HUES64 (cell line): Measurements from ENCODE around the gene DISC1.

Source experiments
- H3K27ac ChIP-seq: 2 replicates; pipeline ENCODE4 v1.7.0; 2013; ENCODE audit warnings: low read depth, low read length, inconsistent platforms
- H3K27me3 ChIP-seq: 2 replicates; pipeline ENCODE4 v1.6.1; 2013; ENCODE audit warnings: mild to moderate bottlenecking, low read length; ENCODE audit not compliant: insufficient read depth
- H3K36me3 ChIP-seq: 2 replicates; pipeline ENCODE4 v1.6.1; 2013; ENCODE audit warnings: mild to moderate bottlenecking, low read length; ENCODE audit not compliant: insufficient read depth
- H3K4me1 ChIP-seq: 2 replicates; pipeline ENCODE4 v1.6.1; 2013; ENCODE audit warnings: mild to moderate bottlenecking, low read length, moderate library complexity; ENCODE audit not compliant: insufficient read depth
- H3K4me3 ChIP-seq: 2 replicates; pipeline ENCODE4 v1.5.1; 2013; ENCODE audit warnings: mild to moderate bottlenecking, low read length, moderate library complexity
- H3K9ac ChIP-seq: 2 replicates; pipeline ENCODE4 v1.6.1; 2013; ENCODE audit warnings: mild to moderate bottlenecking, low read depth, low read length
- H3K9me3 ChIP-seq: 2 replicates; pipeline ENCODE4 v1.6.1; 2013; ENCODE audit warnings: low read depth, low read length; ENCODE audit not compliant: insufficient read depth
- WGBS: fragments of 150-250, 120-280 bp; methylation state at CpG from one replicate; pipeline ENCODE4 v1.1.7; 2013; ENCODE audit warnings: missing lambda C conversion rate; 5-methylcytosine and 5-hydroxymethylcytosine counted together

Gene DISC1

GRCh38 chr1:231929311-231929710, 302.7 kb downstream of the DISC1 start:
- Histone ChIP-seq H3K9ac (no peak overlapping the region), H3K27ac (no peak overlapping the region)

DNA sequence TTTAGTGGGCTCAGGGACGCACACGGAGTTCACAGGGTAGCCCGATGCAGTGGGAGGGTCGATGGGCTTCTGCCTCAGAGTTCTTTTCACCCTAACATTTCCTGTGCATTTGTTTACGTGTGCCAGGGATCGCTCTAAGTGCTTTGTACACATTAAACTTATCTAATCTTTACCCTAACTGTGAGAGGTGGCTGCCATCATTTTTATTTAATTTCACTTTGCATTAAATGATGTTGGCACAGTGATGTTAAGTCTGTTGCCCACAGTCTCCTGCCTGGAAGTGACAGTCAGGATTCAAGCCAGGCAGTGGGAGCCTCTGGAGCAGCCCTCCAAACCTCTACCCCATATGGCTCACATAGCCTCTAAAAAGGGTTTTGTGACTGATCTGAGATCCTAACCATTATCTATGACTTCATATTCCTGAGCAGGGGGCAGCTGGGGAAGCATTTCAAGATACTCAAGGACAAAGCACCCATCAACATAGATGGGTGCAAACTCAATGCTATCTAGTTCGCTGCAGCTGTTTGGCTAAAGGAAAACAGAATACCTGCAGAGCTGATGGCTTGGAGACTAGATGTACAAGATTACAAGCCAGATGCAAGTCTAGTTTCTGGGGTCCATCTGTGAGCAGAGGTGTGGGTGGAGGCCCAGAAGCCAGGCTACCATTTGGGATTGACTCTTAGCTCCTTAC, 303.8 kb downstream of the DISC1 start:
- WGBS, result 79% methylated on average over 7 of the region's 7 CpGs
- no peaks in the 10 kb centered on the region for H3K36me3 ChIP-seq
- no peak overlapping the region for H3K27ac ChIP-seq
- H3K27me3 ChIP-seq, result no peaks in the 10 kb centered on the region
- peaks cover 14% of the 10 kb centered on the region for H3K4me1 ChIP-seq
- no peak overlapping the region for H3K9ac ChIP-seq
- H3K4me3 ChIP-seq, result no peak overlapping the region
- H3K9me3 ChIP-seq, result peaks cover 8% of the 10 kb centered on the region

More at GRCh38 chr1:231929311-231929710, 302.7 kb downstream of the DISC1 start:
- no peaks in the 10 kb centered on the region for H3K36me3 ChIP-seq
- 33% methylated on average over 8 of the region's 8 CpGs for WGBS
- no peak overlapping the region for H3K4me3 ChIP-seq
- peaks cover 8% of the 10 kb centered on the region for H3K9me3 ChIP-seq
- no peaks in the 10 kb centered on the region for H3K27me3 ChIP-seq
- H3K4me1 ChIP-seq, result peaks cover 14% of the 10 kb centered on the region

GRCh38 chr1:231931146-231931545, 304.6 kb downstream of the DISC1 start:
- Histone ChIP-seq H3K4me1 (peaks cover 14% of the 10 kb centered on the region), H3K27me3 (no peaks in the 10 kb centered on the region), H3K9me3 (peaks cover 8% of the 10 kb centered on the region), H3K27ac (no peak overlapping the region), H3K4me3 (no peak overlapping the region), H3K36me3 (no peaks in the 10 kb centered on the region), H3K9ac (no peak overlapping the region)
- 86% methylated on average over 4 of the region's 4 CpGs for WGBS

DNA sequence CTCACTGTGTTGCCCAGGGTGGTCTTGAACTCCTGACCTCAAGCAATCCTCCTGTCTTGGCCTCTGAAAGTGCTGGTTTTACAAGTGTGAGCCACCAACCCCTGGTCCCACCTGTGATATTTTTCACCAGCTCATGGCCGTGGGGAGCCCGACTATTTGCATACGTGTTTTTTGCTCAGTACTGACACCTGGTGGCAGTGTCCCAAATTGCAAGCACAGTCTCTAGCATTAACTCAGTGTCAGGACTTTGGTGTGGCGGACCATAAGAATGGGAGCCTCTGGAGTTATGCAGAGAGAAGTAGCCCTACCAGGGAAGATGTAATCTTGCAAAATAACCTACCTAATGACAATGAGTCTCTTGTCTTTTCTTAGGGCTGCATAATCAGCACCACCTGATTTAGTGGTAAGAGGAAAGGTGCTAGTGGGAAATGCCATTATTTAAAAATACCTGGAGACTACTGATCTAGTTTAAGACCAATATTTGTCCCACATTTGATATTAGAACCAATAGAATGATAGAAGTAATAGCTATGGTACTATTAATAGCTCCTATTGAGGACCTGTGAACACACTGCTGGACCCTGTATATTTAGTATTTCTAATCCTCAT, 305.4 kb downstream of the DISC1 start:
- Histone ChIP-seq H3K27me3 (no peaks in the 10 kb centered on the region), H3K9me3 (peaks cover 8% of the 10 kb centered on the region), H3K4me3 (no peak overlapping the region), H3K36me3 (no peaks in the 10 kb centered on the region), H3K27ac (no peak overlapping the region), H3K4me1 (peaks cover 14% of the 10 kb centered on the region), H3K9ac (no peak overlapping the region)
- 69% methylated on average over 4 of the region's 4 CpGs for WGBS

- Histone ChIP-seq H3K36me3 (no peaks in the 10 kb centered on the region), H3K4me3 (no peak overlapping the region), H3K27ac (no peak overlapping the region), H3K9me3 (peaks cover 8% of the 10 kb centered on the region), H3K27me3 (no peaks in the 10 kb centered on the region), H3K4me1 (peaks cover 13% of the 10 kb centered on the region), H3K9ac (no peak overlapping the region)
- 93% methylated on average over 14 of the region's 15 CpGs for WGBS
Measured at GRCh38 chr1:231933711-231934626, 307.4 kb downstream of the DISC1 start.

GRCh38 chr1:231934797-231935196, 308.2 kb downstream of the DISC1 start:
- no peak overlapping the region for H3K27ac ChIP-seq
- H3K9me3 ChIP-seq, result peaks cover 8% of the 10 kb centered on the region
- no peaks in the 10 kb centered on the region for H3K36me3 ChIP-seq
- WGBS, result 87% methylated on average over 4 of the region's 5 CpGs
- H3K4me1 ChIP-seq, result peaks cover 5% of the 10 kb centered on the region
- no peaks in the 10 kb centered on the region for H3K27me3 ChIP-seq
- no peak overlapping the region for H3K9ac ChIP-seq
- no peak overlapping the region for H3K4me3 ChIP-seq

- Histone ChIP-seq H3K4me1 (no peaks in the 10 kb centered on the region), H3K9me3 (peaks cover 8% of the 10 kb centered on the region), H3K4me3 (no peak overlapping the region), H3K36me3 (no peaks in the 10 kb centered on the region), H3K9ac (no peak overlapping the region), H3K27ac (no peak overlapping the region), H3K27me3 (no peaks in the 10 kb centered on the region)
- 89% methylated on average over 7 of the region's 7 CpGs for WGBS
Measured at GRCh38 chr1:231935856-231936255, 309.3 kb downstream of the DISC1 start.

DNA sequence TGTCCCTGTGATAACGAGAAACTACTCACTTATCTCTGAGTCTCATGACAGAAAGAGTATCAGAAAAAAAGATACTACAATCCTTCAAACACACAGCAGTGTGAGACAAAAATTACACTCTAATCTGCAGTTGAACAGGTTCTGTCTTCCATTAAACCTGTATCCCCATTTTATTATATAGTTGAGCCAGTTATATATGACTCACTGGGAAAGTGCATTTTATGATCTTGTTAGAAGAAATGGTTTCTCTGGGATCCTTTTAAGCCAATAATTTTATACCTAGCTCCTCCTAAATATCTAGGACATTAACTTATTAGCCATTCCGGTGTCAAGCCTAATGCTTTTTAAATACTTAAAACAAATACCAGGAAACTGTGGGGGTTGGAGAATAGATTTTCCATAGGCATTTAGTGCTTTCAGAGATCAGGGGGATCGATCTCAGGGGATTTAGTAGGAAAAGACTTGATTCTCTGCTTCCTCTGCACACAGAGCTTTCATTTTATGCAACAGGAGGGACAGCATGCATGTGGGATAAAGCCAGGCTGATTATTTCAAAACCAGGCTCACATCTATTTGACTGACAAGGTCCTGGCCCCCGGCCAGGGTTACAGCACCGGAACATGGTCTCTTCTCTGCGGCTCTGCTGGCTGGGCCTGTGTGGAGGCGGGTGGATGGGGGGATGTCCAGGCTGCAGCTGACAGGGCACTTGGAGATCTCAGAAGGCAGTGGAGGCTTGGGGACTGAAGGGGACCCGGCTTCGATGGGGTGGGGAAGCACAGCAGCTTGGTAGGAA, 310.6 kb downstream of the DISC1 start:
- no peak overlapping the region for H3K27ac ChIP-seq
- 92% methylated on average over 8 of the region's 9 CpGs for WGBS
- H3K27me3 ChIP-seq, result no peaks in the 10 kb centered on the region
- no peaks in the 10 kb centered on the region for H3K4me1 ChIP-seq
- H3K9me3 ChIP-seq, result peaks cover 5% of the 10 kb centered on the region
- H3K36me3 ChIP-seq, result no peaks in the 10 kb centered on the region
- H3K9ac ChIP-seq, result no peak overlapping the region
- no peak overlapping the region for H3K4me3 ChIP-seq

- 96% methylated on average over 2 of the region's 2 CpGs for WGBS
- no peaks in the 10 kb centered on the region for H3K36me3 ChIP-seq
- H3K27me3 ChIP-seq, result no peaks in the 10 kb centered on the region
- H3K27ac ChIP-seq, result no peak overlapping the region
- no peak overlapping the region for H3K9ac ChIP-seq
- no peaks in the 10 kb centered on the region for H3K4me1 ChIP-seq
- H3K9me3 ChIP-seq, result no peaks in the 10 kb centered on the region
- no peak overlapping the region for H3K4me3 ChIP-seq
Measured at GRCh38 chr1:231938211-231938610, 311.6 kb downstream of the DISC1 start.

DNA sequence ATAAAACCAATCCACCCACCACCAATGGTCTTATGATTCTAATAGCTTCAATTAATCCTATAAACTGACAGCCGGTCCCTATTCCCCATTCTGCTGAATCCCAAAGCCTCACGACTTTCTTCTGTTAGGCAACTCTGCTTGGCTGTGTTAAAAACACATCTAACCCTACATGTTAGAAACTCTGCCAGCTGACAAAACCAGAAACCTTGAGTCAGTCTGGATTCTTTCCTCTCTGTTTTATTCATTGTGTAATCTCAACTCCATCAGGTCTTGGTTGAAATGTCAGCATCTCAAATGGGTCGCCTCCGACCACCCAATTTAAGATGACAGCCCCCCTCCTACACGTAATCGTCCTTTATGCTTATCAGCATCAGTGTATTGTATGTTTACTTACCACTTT, 312.1 kb downstream of the DISC1 start:
- H3K9ac ChIP-seq, result no peak overlapping the region
- no peaks in the 10 kb centered on the region for H3K36me3 ChIP-seq
- H3K27ac ChIP-seq, result no peak overlapping the region
- no peak overlapping the region for H3K4me3 ChIP-seq
- H3K4me1 ChIP-seq, result no peaks in the 10 kb centered on the region
- H3K9me3 ChIP-seq, result no peaks in the 10 kb centered on the region
- WGBS, result 94% methylated on average over 6 of the region's 6 CpGs
- H3K27me3 ChIP-seq, result no peaks in the 10 kb centered on the region
